H1 (cell line): ENCODE data around the gene SHQ1.
"Not testable (repeated sequence)": the region's sequence is repeated elsewhere in the genome, so short reads cannot be mapped to it uniquely, and the experiment has no call there.

Experiments used
- CEBPB ChIP-seq: IDR thresholded peaks from 2 replicates; pipeline ENCODE4 v1.6.1; 2012; ENCODE audit warnings: low read depth, low read length
- CTCF ChIP-seq, 3 experiments: IDR thresholded peaks; 1 replicate in 2 of 3; 2 replicates in 1 of 3; pipeline versions ENCODE4 v1.5.1 to v1.6.1; 2011; ENCODE audit warnings: low read length in 3 of 3, mild to moderate bottlenecking in 3 of 3, inconsistent platforms in 2 of 3, low read depth in 1 of 3, moderate library complexity in 1 of 3; ENCODE audit not compliant: insufficient read depth in 1 of 3; ENCODE audit errors: control extremely low read depth in 1 of 3
- SP1 ChIP-seq: IDR thresholded peaks from 2 replicates; pipeline ENCODE4 v1.6.1; 2011; ENCODE audit warnings: low read depth, low read length

- TF ChIP-seq CTCF (IDR thresholded peaks at IDR 0.05; ENCODE audit: control extremely low read depth in 1 of 3, insufficient read depth in 1 of 3, low read depth in 1 of 3, low read length in 3 of 3); SP1; CEBPB: not testable (repeated sequence)
These were observed 137.8 kb downstream of the SHQ1 start for GRCh38 chr3:72710471-72710870.
